Keratinocyte (primary cell): ENCODE results near the gene POMT1.

Experiments used
- EZH2 ChIP-seq: IDR thresholded peaks from one replicate; pipeline ENCODE4 v1.6.1; 2012; ENCODE audit warnings: inconsistent platforms, mild to moderate bottlenecking, low read length, moderate library complexity
- TF ChIP-seq, protein P1 (sequence below), 3 experiments: IDR thresholded peaks in 1 of 3; conservative IDR thresholded peaks in 1 of 3; optimal IDR thresholded peaks in 1 of 3; 2 replicates in 2 of 3; 3 replicates in 1 of 3; pipeline versions ENCODE3 to v1.5.1; 2011; ENCODE audit warnings: low read length in 3 of 3, mild to moderate bottlenecking in 3 of 3, moderate library complexity in 2 of 3, control low read depth in 1 of 3, inconsistent platforms in 1 of 3; ENCODE audit not compliant: insufficient read depth in 2 of 3; ENCODE audit errors: extremely low read depth in 1 of 3

DNA sequence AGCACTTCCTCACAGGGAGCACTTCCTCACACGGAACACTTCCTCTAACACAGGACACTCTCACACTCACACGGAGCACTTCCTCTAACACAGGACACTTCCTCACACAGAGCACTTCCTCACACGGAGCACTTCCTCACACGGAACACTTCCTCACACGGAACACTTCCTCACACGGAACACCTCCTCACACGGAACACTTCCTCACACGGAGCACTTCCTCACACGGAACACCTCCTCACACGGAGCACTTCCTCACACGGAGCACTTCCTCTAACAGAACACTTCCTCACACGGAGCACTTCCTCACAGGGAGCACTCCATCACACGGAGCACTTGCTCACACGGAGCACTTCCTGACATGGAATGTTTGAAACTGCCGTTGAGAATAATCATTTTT, 13.4 kb downstream of the POMT1 start:
- TF ChIP-seq, protein P1, sequence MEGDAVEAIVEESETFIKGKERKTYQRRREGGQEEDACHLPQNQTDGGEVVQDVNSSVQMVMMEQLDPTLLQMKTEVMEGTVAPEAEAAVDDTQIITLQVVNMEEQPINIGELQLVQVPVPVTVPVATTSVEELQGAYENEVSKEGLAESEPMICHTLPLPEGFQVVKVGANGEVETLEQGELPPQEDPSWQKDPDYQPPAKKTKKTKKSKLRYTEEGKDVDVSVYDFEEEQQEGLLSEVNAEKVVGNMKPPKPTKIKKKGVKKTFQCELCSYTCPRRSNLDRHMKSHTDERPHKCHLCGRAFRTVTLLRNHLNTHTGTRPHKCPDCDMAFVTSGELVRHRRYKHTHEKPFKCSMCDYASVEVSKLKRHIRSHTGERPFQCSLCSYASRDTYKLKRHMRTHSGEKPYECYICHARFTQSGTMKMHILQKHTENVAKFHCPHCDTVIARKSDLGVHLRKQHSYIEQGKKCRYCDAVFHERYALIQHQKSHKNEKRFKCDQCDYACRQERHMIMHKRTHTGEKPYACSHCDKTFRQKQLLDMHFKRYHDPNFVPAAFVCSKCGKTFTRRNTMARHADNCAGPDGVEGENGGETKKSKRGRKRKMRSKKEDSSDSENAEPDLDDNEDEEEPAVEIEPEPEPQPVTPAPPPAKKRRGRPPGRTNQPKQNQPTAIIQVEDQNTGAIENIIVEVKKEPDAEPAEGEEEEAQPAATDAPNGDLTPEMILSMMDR (optimal IDR thresholded peaks at IDR 0.05 in 1 of 3, IDR thresholded peaks at IDR 0.05 in 1 of 3, conservative IDR thresholded peaks at IDR 0.05 in 1 of 3; ENCODE audit: extremely low read depth in 1 of 3, insufficient read depth in 2 of 3, low read length in 3 of 3) = no peak
- TF ChIP-seq EZH2 = no peak
